K562 (cell line): Measurements from ENCODE around the gene N4BP3. TPM values are rescaled to one million over a fixed set of nuclear protein-coding genes. Genes with fewer than 3 reads are reported as not detected.

Source experiments
- ATAC-seq: fragments of 200-7000 bp; cut with Tn5 transposase; 3 replicates; pipeline ENCODE4 v1.9.1; 2020; ENCODE audit warnings: moderate library complexity
- BruUV-seq: library from RNA; stranded (reverse); fragments of 400-500 nt; replicated peaks from 2 replicates; lab custom pipeline; 2021; lab: Mats Ljungman, UMichigan
- CTCF ChIA-PET: fragments of 300-600 bp; formaldehyde crosslinking; extraction: SDS; loops from one replicate; lab custom pipeline; 2021; ENCODE audit warnings: low intra/inter-chr PET ratio; lab: Yijun Ruan, JAX
- POLR2A ChIA-PET: fragments of 300-600, 350-650 bp; sonication (Branson Sonifier 250); formaldehyde crosslinking; extraction: SDS; loops from one replicate; lab custom pipeline; 2021; ENCODE audit warnings: antibody characterized with exemption, inconsistent platforms; lab: Yijun Ruan, JAX
- DNase-seq, 4 experiments: peaks; one replicate each; pipeline versions ENCODE4 v3.0.0 to v3.0.0-alpha.2; 2011 to 2018; ENCODE audit warnings: low spot score in 3 of 4, mixed read lengths in 3 of 4; ENCODE audit errors: extremely low read depth in 1 of 4
- FAIRE-seq: peaks from 2 replicates; lab custom pipeline; 2011; peaks lifted over from hg19 to GRCh38; lab: Jason Lieb, UNC
- H2AFZ ChIP-seq: 2 replicates; pipeline ENCODE4 v1.6.0; 2011; ENCODE audit warnings: low read depth, low read length, control low read depth, inconsistent platforms
- H3K27ac ChIP-seq: fragments of 200-600 bp; 3 replicates; pipeline ENCODE4 v1.8.0; 2011; ENCODE audit warnings: low read depth, mild to moderate bottlenecking, control low read depth, inconsistent platforms, low read length, moderate library complexity, mixed read lengths; ENCODE audit errors: extremely low read depth
- H3K27me3 ChIP-seq, 2 experiments: fragments of 300-600 bp in 1 of 2; 2 replicates in 1 of 2; 3 replicates in 1 of 2; pipeline versions ENCODE4 v1.6.0 to v1.8.0; 2011; ENCODE audit warnings: inconsistent platforms in 2 of 2, low read length in 2 of 2, mild to moderate bottlenecking in 1 of 2, mixed read lengths in 1 of 2, moderate library complexity in 1 of 2; ENCODE audit not compliant: control insufficient read depth in 2 of 2, insufficient read depth in 2 of 2
- H3K36me3 ChIP-seq: fragments of 300-600 bp; 3 replicates; pipeline ENCODE4 v1.8.0; 2011; ENCODE audit warnings: mild to moderate bottlenecking, low read length, inconsistent platforms; ENCODE audit not compliant: control insufficient read depth, insufficient read depth
- H3K4me1 ChIP-seq, 2 experiments: fragments of 200-600 bp in 1 of 2; replicated peaks in 1 of 2; 2 replicates in 1 of 2; 3 replicates in 1 of 2; pipeline versions ENCODE4 v1.5.1 to v1.8.0; 2011; ENCODE audit warnings: inconsistent platforms in 2 of 2, low read length in 2 of 2, mild to moderate bottlenecking in 1 of 2, mixed read lengths in 1 of 2, moderate library complexity in 1 of 2; ENCODE audit not compliant: control insufficient read depth in 2 of 2, insufficient read depth in 2 of 2
- H3K4me2 ChIP-seq: 2 replicates; pipeline ENCODE4 v1.6.1; 2011; ENCODE audit warnings: low read length, control low read depth, inconsistent platforms, mixed read lengths; ENCODE audit not compliant: insufficient read depth
- H3K4me3 ChIP-seq: fragments of 200-600 bp; sonication (generic), shearing (Covaris generic); 2 replicates; pipeline ENCODE4 v1.5.1; 2016; ENCODE audit warnings: control low read depth, inconsistent platforms
- H3K79me2 ChIP-seq: fragments of 200-600 bp; 3 replicates; pipeline ENCODE4 v1.8.0; 2011; ENCODE audit warnings: low read length, inconsistent platforms; ENCODE audit not compliant: control insufficient read depth, insufficient read depth
- H3K9ac ChIP-seq, 2 experiments: 2 replicates each; pipeline versions ENCODE4 v1.6.0 to v1.6.1; 2011; ENCODE audit warnings: low read depth in 2 of 2, low read length in 2 of 2, control low read depth in 1 of 2, inconsistent platforms in 1 of 2, mild to moderate bottlenecking in 1 of 2, mixed read lengths in 1 of 2; ENCODE audit not compliant: insufficient read depth in 1 of 2
- H3K9me1 ChIP-seq: one replicate; pipeline ENCODE4 v1.6.0; 2011; ENCODE audit warnings: inconsistent platforms, mild to moderate bottlenecking, low read length, moderate library complexity; ENCODE audit not compliant: control insufficient read depth, insufficient read depth
- H3K9me3 ChIP-seq: replicated peaks from 2 replicates; pipeline ENCODE4 v1.5.1; 2011; ENCODE audit warnings: low read depth, low read length, inconsistent platforms; ENCODE audit not compliant: control insufficient read depth, insufficient read depth
- H4K20me1 ChIP-seq: replicated peaks from 2 replicates; pipeline ENCODE4 v1.6.1; 2011; ENCODE audit warnings: low read length, inconsistent platforms, mixed read lengths; ENCODE audit not compliant: control insufficient read depth, insufficient read depth
- CEBPB ChIP-seq: fragments of 450-650 bp; IDR thresholded peaks from 2 replicates; pipeline ENCODE4 v1.6.1; 2016; ENCODE audit warnings: missing genetic modification characterization, missing compliant biosample characterization
- ID3 ChIP-seq, 2 experiments: fragments of 250-450 bp in 1 of 2; fragments of 450-650 bp in 1 of 2; sonication (Bioruptor Pico) in 1 of 2; IDR thresholded peaks; 2 replicates each; pipeline versions ENCODE4 v1.6.1 to v1.8.0; 2016 to 2021; ENCODE audit warnings: mild to moderate bottlenecking in 2 of 2, moderate library complexity in 2 of 2, missing compliant biosample characterization in 1 of 2, missing genetic modification characterization in 1 of 2
- ZNF280B ChIP-seq: fragments of 250-450 bp; sonication (Bioruptor Pico); IDR thresholded peaks from 2 replicates; pipeline ENCODE4 v1.5.1; 2021; ENCODE audit warnings: mild to moderate bottlenecking
- WGBS: fragments of 100-300 bp; shearing (Covaris generic); methylation state at CpG from one replicate; pipeline ENCODE4 v1.1.6; 2016; ENCODE audit warnings: low coverage, mixed read lengths; ENCODE audit not compliant: insufficient coverage; ENCODE audit errors: missing lambda C conversion rate; 5-methylcytosine and 5-hydroxymethylcytosine counted together
- in situ Hi-C: fragments of 300-500 bp; cut with MboI; formaldehyde crosslinking; loops from 4 replicates; pipeline ENCODE4 v1.15.0; 2018; ENCODE audit warnings: inconsistent platforms, mixed read lengths
- intact Hi-C: fragments of 100-400 bp; cut with micrococcal nuclease; formaldehyde crosslinking; loops from 2 replicates; pipeline ENCODE4 v1.14.2; 2022
- polyA plus RNA-seq, 8 experiments: library from polyadenylated mRNA; depleted of rRNA in 4 of 8; stranded (reverse) in 5 of 8; unstranded in 3 of 8; fragments of >200 nt; fragmentation: Nextera tagmentation in 2 of 8; fragmentation: Illumina TruSeq in 1 of 8; extraction: Ambion mirVana in 2 of 8; extraction: Trizol in 1 of 8; gene quantifications; 2 replicates each; pipeline versions ENCODE4 v1.2.1 to v1.2.3, GENCODE V29; 2011 to 2014; ENCODE audit warnings: inconsistent platforms in 1 of 8, missing spikeins in 1 of 8
- total RNA-seq, 7 experiments: library from RNA; depleted of rRNA in 6 of 7; stranded (reverse); fragments of >200 nt in 6 of 7; fragmentation: Illumina TruSeq in 2 of 7; extraction: Trizol in 2 of 7; gene quantifications; 2 replicates each; pipeline versions ENCODE4 v1.2.1 to v1.2.3, GENCODE V29; 2011 to 2021; ENCODE audit warnings: low replicate concordance in 1 of 7

Gene N4BP3
- total and polyA plus RNA-seq, 9 of the 15 experiments (the other 6 are each of a cell fraction or from before 2014, with no cell fraction given) = 0.06 to 7.0 (median 2.4) TPM

DNA sequence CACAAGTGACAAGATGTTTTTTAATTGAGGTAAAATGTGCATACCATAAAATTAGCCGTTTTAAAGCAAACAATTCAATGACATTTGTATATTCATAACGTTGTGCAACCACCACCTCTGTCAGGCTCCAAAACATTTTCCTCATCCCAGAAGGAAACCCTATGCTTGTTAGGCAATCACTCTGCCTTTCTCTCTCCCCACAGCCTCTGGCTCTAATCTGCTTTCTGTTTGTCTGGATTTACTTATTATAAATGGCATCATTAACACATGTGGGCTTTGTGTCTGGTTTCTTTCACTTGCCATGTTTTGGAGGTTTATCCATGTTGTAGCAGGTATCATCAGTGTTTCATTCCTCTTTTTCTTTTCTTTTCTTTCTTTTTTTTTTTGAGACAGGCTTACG lies 1.4 kb upstream of the N4BP3 start:
- intact Hi-C loops = loop anchor here (5.0 kb wide), 1 partner anchor 40 kb away; the partner anchor contains the start of gene NHP2
- no peak for ATAC-seq

More for the DNA sequence above, 1.4 kb upstream of the N4BP3 start:
- no peak for TF ChIP-seq ID3 (CRISPR knock-in tag; IDR thresholded peaks at IDR 0.05)
- no peak for TF ChIP-seq ID3 (tag; IDR thresholded peaks at IDR 0.05)
- no peak for TF ChIP-seq ZNF280B (CRISPR knock-in tag)
- TF ChIP-seq CEBPB (tag) = peak; percentile 30; the same call in 1 of the 2 replicates
- TF ChIP-seq, all 486 proteins: peak for 1
- Histone ChIP-seq H3K36me3 (no peaks in the 10 kb centered on the region), H3K9me1 (peaks cover 3% of the 10 kb centered on the region), H4K20me1 (peaks cover 9% of the 10 kb centered on the region; the same call in 1 of the 2 replicates), H3K27me3 (no peaks in the 10 kb centered on the region), H3K9me3 (no peaks in the 10 kb centered on the region), H3K4me1 (peaks cover 31 to 43% of the 10 kb centered on the region in 2 experiments; a peak in 4 of 5 replicates), H2AFZ (no peak overlapping the region), H3K4me3 (no peak overlapping the region), H3K27ac (no peak overlapping the region), H3K79me2 (peaks cover 33% of the 10 kb centered on the region), H3K9ac (no peak overlapping the region), H3K4me2 (no peak overlapping the region)
- no TSS peak for BruUV-seq
- WGBS = 15% methylated on average over 2 of the region's 3 CpGs
- in situ Hi-C loops = no loop called here
- CTCF ChIA-PET = no interaction called here
- POLR2A ChIA-PET = no interaction called here
- DNase-seq = no peak
- FAIRE-seq = no peak
